HG03135 (cell line): Measurements from ENCODE around the gene NDUFA1.
"Not testable (repeated sequence)": the region's sequence is repeated elsewhere in the genome, so short reads cannot be mapped to it uniquely, and the experiment has no call there.

Source experiments
- ATAC-seq: cut with Tn5 transposase; IDR thresholded peaks from one replicate; pipeline ENCODE4 v1.9.1; 2021; ENCODE audit warnings: mild to moderate bottlenecking, moderate library complexity; ENCODE audit not compliant: unreplicated experiment

Gene NDUFA1

DNA sequence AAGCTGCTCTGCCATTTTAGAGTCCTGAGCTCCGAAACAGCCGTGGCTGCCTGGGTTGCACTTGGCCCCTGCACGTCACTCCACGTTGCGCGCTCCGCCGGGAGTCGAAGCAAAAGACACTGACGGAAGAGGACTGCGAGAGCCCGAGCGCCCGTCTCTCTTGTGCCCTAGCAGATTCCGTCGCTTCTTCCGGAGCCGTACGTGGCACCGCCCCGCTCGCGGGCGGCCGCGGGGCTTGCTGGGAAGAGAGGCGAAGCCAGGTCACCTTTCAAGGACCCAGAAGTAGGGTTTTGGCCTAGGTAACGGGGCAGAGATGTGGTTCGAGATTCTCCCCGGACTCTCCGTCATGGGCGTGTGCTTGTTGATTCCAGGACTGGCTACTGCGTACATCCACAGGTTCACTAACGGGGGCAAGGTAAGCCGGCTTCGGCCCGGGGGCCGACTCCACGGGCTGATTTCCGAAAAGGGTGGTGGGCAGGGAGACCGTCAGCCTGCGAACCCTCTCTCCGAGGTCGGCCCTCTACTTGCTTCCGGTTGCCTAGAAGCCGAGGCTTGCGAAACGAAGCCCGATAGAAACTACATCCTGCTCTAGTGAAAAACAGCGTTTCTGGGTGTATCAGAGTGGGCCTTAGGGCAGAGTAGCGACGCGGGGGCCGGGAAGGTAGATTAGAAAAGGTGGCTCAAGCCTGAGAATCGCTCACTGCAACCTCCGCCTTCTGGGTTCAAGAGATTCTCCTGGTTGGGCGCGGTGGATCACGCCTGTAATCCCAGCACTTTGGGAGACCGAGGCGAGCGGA is at the start of gene NDUFA1, which contains the start of gene RNF113A:
TSS of gene NDUFA1 (plus strand) at position 234 of the 797 bp plus-strand sequence. CDS start at position 314, 80 bp downstream.
TSS of gene RNF113A (minus strand) at position 135 of the 797 bp plus-strand sequence. CDS start at position 15, 120 bp downstream.
- peak; percentile 92 for ATAC-seq

DNA sequence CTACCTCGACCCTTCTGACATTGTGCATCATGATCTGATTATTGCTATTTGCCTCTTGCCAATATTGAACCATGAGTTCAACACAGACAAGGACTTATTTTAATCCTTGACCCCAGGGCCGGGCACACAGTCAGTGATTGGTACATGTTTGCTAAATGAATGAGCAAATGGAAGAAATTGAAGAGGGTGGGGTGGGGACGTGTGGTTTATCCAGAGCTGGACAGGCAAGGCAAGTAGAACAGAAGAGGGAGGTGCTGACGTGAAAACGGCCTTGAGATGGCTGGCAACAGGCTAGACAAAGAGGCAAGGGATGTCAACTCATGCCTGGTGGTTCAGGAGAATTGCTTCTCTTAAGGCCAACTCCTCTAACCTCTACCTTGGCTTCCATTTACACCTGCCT is 47.4 kb upstream of the NDUFA1 start:
- not testable (repeated sequence) for ATAC-seq

DNA sequence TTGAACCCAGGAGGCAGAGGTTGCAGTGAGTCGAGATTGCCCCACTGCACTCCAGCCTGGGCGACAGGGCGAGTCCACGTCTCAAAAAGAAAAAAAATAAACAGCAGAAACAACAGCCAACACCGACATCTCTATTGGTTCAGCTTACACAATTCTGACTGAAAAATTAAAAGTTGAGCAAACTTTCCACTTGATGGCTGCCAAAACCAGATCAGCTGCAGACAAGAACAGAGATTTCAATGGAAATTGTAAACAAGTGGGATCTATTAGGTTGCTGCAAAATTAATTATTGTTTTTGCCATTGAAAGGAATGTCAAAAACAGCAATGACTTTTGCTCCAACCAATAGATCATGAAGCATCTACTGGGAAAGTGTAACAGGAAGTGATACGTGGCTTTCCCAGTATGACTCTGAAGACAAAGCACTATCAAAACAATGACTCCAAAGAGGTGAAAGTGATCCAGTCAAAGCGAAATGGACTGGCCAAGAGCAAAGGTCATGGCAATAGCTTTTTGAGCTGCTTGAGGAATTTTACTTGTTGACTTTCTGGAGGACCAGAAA is 45.2 kb upstream of the NDUFA1 start:
- no peak for ATAC-seq

DNA sequence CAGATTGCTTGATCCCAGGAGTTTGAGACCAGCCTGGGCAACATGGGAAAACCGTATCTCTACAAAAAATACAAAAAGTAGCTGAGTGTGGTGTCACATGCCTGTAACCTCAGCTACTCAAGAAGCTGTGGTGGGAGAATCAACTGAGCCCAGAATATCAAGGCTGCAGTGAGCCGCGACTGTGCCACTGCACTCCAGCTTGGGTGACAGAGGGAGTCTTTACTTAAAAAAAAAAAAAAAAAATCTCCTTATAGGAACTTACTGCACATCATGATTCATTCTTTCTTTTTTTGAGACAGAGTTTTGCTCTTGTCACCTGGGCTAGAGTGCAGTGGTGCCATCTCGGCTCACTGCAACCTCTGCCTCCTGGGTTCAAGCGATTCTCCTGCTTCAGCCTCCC is 43.2 kb upstream of the NDUFA1 start:
- no peak for ATAC-seq

DNA sequence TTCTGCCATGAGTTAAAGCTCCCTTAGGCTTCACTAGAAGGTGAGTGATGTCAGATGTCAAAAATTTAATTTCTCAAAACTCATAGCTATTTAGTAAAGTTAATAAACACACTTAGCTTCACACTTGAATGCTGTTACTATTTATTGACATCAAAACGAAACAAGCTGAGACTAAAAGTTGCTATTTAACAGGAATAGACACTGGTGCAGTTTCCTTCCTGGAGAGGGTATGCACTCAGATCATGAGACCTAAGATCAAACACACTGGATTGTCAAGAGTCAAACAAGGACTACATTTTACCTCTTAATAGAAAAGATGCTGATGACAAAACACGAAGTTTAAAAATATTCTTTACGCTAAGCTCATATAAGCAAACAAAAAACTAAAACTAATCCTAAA is 37.7 kb upstream of the NDUFA1 start:
- ATAC-seq, result no peak

DNA sequence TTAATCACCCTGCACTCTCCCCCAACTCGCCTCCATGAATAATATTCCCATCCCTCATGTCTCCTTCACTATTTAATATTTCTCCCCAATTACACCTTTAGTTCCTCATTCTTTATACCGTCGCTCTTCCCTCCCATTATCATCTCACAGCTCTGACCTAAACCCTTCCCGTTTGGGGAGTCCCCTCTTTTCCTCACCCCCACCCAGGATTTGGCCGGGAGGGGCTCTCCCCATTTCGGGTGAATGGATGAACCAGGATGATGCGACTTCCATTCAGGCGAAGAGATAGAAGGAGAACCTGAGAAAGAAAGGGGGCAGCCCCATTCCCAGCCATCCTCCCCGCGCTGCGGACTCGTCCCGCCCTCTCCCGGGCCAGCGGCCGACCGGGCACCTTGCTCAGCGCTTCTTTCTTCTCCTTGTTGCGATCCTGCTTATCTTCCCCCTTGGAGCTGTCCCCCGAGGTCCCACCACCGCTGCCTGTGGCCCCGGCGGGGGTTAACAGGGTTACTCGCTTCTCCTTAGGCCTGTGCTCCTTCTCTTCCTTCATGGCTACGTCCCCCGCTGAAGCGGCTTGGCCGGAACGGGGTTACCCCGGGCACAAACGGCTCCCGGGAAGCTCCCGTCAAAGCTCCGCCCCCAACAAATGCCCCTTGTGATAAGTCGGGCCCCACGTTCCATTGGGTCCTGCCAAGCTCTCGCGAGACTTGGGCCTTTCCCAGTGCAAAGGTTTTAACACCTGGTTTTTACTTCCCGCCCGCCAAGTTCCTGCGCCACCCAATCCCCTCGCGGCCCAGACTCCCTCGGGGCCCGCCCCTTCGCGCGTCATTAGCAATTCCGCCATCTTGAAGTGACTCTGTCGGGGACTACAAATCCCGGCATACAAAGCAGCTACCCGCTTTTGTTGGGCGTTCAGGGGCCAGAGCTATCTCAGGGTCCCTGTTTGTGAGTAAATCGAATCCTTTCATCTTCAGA is 19.0 kb upstream of the NDUFA1 start, which contains the start of gene UPF3B:
TSS of gene UPF3B (minus strand) at position 582 of the 972 bp plus-strand sequence. CDS start at position 547, 35 bp downstream.
- peak; percentile 97 for ATAC-seq

DNA sequence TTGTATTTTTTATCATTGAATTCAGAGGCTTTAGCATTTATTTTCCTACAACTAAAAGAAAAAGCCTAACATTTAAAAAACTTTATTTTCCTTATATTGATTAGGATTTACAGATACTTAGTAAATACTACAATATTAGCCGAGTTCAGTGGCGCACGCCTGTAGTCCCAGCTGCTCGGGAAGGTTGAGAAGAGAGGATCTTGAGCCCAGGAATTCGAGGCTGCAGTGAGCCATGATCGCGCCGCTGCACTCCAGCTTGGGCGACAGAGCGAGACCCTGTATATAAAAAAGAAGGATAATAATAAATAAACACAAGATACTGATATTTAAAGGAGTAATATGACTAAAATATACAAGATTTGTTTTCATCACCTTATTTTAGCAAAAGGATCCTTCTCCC is 18.2 kb upstream of the NDUFA1 start:
- ATAC-seq, result no peak

DNA sequence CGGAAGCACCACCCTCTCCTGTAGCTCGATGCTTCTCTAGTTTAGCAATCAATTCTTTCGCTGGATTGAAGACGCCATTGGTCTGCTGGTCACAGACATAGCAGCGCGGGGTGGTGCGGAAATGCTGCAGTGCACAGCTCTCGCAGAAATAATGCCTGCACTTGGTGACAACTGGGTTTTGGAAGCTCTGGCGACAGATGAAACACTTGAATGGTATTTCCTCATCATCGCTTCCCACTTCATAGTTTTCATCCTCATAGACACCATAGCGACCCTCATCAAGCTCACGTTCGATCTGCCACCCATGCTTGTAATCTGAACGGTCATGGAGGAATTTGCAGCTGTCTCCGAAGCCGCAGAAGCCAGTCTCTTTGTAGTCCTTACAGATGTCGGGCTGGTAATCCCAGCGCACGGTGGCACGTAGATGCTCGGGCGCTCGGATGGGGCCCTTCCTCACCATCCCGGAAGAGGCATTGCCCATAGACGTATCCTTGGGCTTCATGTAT is 953 bp upstream of the NDUFA1 start:
- peak; percentile 9 for ATAC-seq

DNA sequence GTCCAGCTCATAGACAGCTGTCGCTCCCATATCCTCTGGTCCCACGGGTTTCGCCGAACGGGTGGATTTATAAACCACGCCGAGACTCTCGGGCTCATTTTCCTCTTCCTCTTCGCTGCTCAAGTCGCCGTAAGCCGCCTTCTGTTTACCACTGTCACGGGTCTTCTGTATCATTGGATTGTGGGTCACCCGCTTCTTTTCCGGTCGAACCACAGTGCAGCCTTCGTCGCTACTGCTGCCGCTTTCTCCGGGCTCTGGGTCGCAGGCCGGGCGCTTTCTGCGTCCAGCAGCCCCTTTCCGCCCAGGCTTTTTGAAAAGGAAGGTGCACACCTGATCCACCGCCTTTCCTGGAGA is 410 bp upstream of the NDUFA1 start:
- ATAC-seq, result peak; percentile 45

DNA sequence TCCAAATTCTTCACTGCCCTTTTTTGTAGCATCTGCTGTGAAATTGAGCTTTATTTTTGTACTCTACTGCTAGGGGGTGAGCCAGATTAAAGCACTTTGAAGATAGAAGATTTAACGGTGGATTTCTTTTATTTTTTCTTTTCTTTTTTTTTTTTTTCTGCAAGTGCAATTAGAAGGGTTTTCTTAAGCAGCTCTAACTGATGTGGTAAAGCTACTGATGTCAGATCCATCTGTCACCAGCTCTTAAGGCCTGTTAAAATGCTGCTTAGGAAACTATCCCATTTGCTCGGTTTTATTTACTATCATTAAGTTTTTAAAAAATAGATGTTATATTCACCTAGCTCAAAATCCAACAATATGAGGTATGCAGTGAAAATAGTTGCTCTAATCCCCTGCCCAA is 7.1 kb downstream of the NDUFA1 start:
- no peak for ATAC-seq

DNA sequence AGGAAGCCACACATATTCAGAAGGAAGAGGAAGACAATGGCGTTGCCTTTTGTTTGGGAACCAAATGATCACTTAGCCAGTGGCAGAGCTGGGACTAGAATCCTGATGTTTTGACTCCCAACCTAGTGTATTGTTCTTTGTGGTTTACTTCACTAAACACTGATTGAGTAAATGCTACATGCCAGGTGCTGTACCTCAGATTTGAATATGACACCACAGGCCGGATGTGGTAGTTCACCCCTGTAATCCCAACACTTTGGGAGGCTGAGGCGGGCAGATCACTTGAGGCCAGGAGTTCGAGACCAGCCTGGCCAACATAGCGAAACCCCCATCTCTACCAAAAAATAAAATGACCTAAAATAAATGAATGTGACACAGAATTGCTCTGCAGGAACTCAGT is 8.4 kb downstream of the NDUFA1 start:
- no peak for ATAC-seq

DNA sequence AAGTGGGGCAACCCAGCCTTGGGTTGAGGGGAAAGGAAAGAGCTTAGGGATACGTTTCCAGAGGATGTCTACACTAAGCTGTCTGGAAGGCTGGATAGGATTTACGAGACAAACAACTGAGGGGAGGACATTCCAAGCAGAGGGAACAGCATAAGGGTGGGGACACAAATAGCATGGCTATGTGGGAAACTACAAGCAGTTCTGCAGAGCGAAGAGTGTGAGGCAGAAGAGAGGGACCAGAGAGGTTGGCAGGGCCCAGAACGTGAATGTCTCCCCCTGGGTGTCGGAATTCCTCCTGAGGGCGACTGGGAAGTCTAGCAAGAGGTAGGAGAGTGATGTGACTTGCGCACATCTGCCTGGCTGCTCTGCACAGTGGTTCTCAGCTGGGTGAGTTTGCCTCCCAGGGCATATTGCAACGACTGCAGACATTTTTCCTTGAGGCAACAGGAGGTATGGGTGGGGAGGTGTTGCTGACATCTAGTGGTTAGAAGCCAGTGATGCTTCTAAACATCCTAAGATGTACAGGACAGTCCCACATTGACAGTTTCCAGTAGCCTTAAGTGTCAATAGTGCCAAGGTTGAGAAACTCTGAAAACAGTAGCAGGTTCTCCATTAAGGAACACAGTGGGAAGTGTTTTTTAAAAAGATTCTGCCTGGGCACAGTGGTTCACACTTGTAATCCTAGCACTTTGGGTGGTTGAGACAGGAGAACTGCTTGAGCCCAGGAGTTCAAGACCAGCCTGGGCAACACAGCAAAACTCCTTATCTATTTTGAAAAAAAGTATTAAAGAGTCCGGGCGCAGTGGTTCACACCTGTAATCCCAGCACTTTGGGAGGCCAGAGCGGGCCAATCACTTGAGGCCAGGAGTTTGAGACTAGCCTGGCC is 9.2 kb downstream of the NDUFA1 start:
- peak; percentile 88 for ATAC-seq

DNA sequence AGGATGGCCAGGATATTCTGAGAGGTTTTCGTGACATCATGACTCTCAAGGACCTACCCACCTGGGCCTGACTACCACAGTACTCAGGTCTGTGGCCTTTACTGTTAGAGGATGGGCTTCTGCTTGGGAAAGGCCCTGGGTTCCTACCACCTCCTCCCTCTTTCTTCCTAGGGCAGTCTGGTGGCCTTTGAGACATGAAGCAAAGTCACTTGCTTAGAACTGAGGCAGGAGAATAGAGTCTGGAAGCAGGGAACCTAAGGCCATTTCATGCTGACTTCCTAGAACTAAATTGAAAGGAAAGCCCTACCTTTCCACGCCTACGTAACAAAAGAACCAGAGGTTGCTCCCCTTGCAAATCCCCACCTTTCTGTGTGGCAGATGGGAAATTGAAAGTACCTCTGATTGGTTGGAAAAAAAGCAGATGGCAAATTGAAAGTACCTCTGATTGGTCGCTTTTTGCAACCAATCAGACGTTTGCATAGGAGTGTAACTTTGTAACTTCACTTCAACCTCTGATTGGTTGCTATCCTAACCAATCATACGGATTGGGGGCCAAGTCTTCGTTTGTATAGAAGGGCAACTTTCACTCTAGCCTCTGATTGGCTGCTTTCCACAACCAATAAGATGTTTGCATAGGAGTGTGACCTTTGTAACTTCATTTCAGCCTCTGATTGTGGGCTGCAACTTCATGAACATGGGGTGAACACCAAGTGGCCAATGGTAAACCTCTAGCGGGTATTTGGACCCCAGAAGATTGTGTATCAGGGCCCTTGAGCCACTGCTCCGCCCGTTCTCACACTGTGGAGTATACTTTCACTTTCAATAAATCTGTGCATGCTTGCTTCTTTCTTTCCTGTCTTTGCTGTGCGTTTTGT is 14.2 kb downstream of the NDUFA1 start:
- no peak for ATAC-seq

DNA sequence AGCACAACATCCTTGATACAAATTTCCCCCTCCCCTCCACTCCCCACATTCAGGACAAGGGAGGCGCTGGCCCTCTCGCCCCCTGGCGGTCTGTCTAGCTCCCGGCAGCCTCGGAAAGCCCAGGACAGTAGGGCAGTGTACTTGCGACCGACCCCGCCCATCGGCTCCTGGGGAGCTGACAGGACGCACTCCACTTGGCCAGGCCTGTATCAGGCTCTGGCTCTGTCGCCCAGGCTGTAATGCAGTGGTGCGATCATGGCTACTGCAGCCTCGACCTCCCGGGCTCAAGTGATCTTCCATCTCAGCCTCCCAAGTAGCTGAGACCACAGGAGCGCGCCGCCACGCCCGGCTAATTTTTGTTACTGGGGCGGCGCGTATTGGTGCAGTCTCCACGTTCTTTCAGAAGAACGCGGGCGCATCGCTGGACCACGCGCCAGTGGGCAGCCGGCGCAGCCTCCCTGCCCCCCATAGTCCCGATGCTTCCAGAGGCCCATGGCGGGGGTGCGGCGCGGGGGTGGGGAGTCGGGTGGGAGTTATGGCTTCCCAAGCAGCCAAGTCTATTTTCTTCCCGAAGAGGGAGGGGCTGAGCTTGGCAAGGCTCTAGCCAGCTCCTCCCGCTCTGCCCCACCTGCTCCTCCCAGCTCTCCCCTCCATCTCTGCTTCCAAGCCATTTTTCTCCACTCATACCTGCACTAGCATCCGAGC is 16.2 kb downstream of the NDUFA1 start:
- peak; percentile 85 for ATAC-seq

DNA sequence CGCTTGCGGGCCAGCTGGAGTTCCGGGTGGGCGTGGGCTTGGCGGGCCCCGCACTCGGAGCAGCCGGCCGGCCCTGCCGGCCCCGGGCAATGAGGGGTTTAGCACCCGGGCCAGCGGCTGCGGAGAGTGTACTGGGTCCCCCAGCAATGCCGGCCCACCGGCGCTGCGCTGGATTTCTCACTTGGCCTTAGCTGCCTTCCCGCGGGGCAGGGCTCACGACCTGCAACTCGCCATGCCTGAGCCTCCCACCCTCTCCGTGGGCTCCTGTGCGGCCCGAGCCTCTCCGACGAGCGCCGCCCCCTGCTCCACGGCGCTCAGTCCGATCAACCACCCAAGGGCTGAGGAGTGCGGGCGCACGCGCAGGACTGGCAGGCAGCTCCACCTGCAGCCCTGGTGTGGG is 19.0 kb downstream of the NDUFA1 start:
- ATAC-seq, result not testable (repeated sequence)

DNA sequence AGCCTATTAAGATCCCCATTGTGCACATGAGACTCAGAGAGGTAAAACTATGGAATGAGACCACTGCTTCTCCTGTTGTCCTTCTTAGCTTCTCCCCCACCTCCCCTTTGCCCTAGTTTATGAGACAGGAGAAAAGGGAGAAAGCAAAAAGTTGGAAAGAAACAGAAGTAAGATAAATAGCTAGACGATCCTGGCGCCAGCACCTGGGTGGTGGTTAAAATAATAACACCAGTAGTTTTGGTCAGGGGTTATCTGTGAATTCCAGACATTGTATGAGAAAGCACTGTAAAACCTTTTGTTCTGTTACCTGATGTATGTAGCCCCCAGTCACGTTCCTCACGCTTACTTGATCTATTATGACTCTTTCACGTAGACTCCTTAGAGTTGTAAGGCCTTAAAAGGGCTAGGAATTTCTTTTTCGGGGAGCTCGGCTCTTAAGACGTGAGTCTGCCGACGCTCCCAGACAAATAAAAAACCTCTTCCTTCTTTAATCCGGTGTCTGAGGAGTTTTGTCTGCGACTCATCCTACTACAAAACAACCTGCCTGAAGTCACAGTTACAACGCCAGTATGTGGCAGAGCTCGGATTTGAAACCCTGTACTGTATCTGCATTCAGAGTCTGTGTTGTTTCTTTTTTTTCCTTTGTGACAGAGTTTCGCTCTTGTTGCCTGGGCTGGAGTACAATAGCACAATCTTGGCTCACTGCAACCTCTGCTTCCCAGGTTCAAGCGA is 20.5 kb downstream of the NDUFA1 start:
- ATAC-seq, result not testable (repeated sequence)

DNA sequence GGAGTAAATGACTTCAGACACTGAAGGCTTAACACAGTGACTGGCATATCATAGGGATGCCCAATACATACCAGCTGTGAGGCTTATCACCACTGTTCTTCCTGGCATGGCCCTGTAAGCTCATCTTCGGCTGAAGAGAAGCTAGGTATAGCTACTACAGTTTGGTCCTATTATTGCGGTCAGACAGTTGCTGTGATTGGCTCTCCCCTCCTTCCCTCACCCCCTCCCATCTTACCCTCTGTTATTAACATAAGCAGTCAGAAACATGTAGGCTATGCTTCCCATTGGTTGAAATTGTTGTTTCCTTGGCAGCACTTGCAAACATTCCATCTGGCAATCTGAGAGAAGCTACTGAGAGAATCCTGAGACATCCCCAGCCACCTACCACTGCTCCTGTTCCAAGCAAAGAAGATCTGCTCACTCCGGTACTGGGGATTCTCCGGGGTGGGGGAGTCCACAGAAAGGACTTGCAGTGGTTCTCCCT is 24.3 kb downstream of the NDUFA1 start, which contains the start of gene AKAP14:
TSS of gene AKAP14 (plus strand) at position 51 of the 484 bp plus-strand sequence. CDS start 7,331 bp downstream, outside the sequence.
- no peak for ATAC-seq
